HepG2 (cell line): Measurements from ENCODE around the gene P2RX1. TPM values are rescaled to one million over a fixed set of nuclear protein-coding genes. Genes with fewer than 3 reads are reported as not detected.

Source experiments
- ATAC-seq: fragments of 200-7000 bp; cut with Tn5 transposase; 3 replicates; pipeline ENCODE4 v1.9.1; 2020; ENCODE audit warnings: mild to moderate bottlenecking, moderate library complexity
- BruUV-seq: library from RNA; stranded (reverse); fragments of 400-500 nt; replicated peaks from 2 replicates; lab custom pipeline; 2021; lab: Mats Ljungman, UMichigan
- CTCF ChIA-PET: fragments of 300-600 bp; formaldehyde crosslinking; extraction: SDS; loops from one replicate; lab custom pipeline; 2021; ENCODE audit warnings: low total read pairs, inconsistent platforms, low intra/inter-chr PET ratio; lab: Yijun Ruan, JAX
- POLR2A ChIA-PET: fragments of 350-600 bp; sonication (Branson Sonifier 250); formaldehyde crosslinking; loops from one replicate; lab custom pipeline; 2020; ENCODE audit warnings: antibody characterized with exemption, inconsistent platforms; lab: Yijun Ruan, JAX
- DNase-seq: peaks from one replicate; pipeline ENCODE4 v3.0.0-alpha.2; 2015; ENCODE audit warnings: low spot score
- FAIRE-seq: peaks from 3 replicates; lab custom pipeline; 2011; peaks lifted over from hg19 to GRCh38; lab: Jason Lieb, UNC
- H2AFZ ChIP-seq: one replicate; pipeline ENCODE4 v1.6.1; 2011; ENCODE audit warnings: low read length, inconsistent platforms
- H3K27ac ChIP-seq: fragments of 300-600 bp; 3 replicates; pipeline ENCODE4 v1.8.0; 2011; ENCODE audit warnings: mixed run types, mild to moderate bottlenecking, mixed read lengths, low read length, inconsistent platforms; ENCODE audit not compliant: insufficient read depth; ENCODE audit errors: extremely low read length
- H3K27me3 ChIP-seq, 2 experiments: fragments of 200-600 bp in 1 of 2; 2 replicates in 1 of 2; 3 replicates in 1 of 2; pipeline versions ENCODE4 v1.6.0 to v1.8.0; 2011; ENCODE audit warnings: low read length in 2 of 2, mild to moderate bottlenecking in 2 of 2, moderate library complexity in 2 of 2, inconsistent platforms in 1 of 2; ENCODE audit not compliant: insufficient read depth in 2 of 2, control insufficient read depth in 1 of 2
- H3K36me3 ChIP-seq, 2 experiments: fragments of 200-600 bp in 1 of 2; replicated peaks in 1 of 2; 2 replicates in 1 of 2; 3 replicates in 1 of 2; pipeline versions ENCODE4 v1.5.1 to v1.8.0; 2011; ENCODE audit warnings: low read length in 2 of 2, inconsistent platforms in 1 of 2; ENCODE audit not compliant: insufficient read depth in 2 of 2, control insufficient read depth in 1 of 2
- H3K4me1 ChIP-seq: 2 replicates; pipeline ENCODE4 v1.5.1; 2012; ENCODE audit warnings: low read length, inconsistent platforms; ENCODE audit not compliant: insufficient read depth
- H3K4me2 ChIP-seq: 2 replicates; pipeline ENCODE4 v1.6.0; 2011; ENCODE audit warnings: low read depth, low read length, inconsistent platforms
- H3K4me3 ChIP-seq, 3 experiments: fragments of 200-600 bp in 1 of 3; sonication (generic), shearing (Covaris generic) in 1 of 3; replicated peaks in 1 of 3; 2 replicates each; pipeline ENCODE4 v1.5.1; 2011 to 2016; ENCODE audit warnings: low read length in 3 of 3, inconsistent platforms in 2 of 3, low read depth in 2 of 3, mild to moderate bottlenecking in 2 of 3, control low read depth in 1 of 3, mixed read lengths in 1 of 3; ENCODE audit not compliant: insufficient read depth in 1 of 3
- H3K79me2 ChIP-seq: one replicate; pipeline ENCODE4 v1.6.1; 2011; ENCODE audit warnings: low read length, inconsistent platforms; ENCODE audit not compliant: insufficient read depth
- H3K9ac ChIP-seq: 2 replicates; pipeline ENCODE4 v1.6.0; 2011; ENCODE audit warnings: mild to moderate bottlenecking, low read depth, low read length, inconsistent platforms; ENCODE audit not compliant: insufficient read depth
- H3K9me3 ChIP-seq: 2 replicates; pipeline ENCODE4 v1.5.1; 2012; ENCODE audit warnings: mild to moderate bottlenecking, low read length
- H4K20me1 ChIP-seq: 2 replicates; pipeline ENCODE4 v1.6.0; 2011; ENCODE audit warnings: inconsistent platforms, mild to moderate bottlenecking, low read length, moderate library complexity; ENCODE audit not compliant: insufficient read depth
- BHLHE40 ChIP-seq: IDR thresholded peaks from 2 replicates; pipeline ENCODE4 v1.6.1; 2011; ENCODE audit warnings: low read length, improper control_type of control experiment
- HNRNPH1 ChIP-seq: fragments of 200-400 bp; formaldehyde crosslinking; optimal IDR thresholded peaks from 2 replicates; pipeline ENCODE3; 2017; ENCODE audit warnings: mild to moderate bottlenecking, low read depth, low read length
- POGK ChIP-seq: sonication (generic); formaldehyde crosslinking; conservative IDR thresholded peaks from 2 replicates; pipeline ENCODE4 v1.8.0; 2022; ENCODE audit warnings: mild to moderate bottlenecking, moderate library complexity, missing genetic modification reagents
- RORA ChIP-seq: sonication (generic); formaldehyde crosslinking; IDR thresholded peaks from 2 replicates; pipeline ENCODE4 v1.5.0; 2020; ENCODE audit warnings: mild to moderate bottlenecking, missing genetic modification reagents, moderate library complexity
- ZMYM3 ChIP-seq: sonication (generic); formaldehyde crosslinking; IDR thresholded peaks from 2 replicates; pipeline ENCODE4 v1.5.1; 2020; ENCODE audit warnings: mild to moderate bottlenecking, missing genetic modification reagents
- ZNF414 ChIP-seq: sonication (generic); formaldehyde crosslinking; IDR thresholded peaks from 2 replicates; pipeline ENCODE4 v1.5.0; 2020; ENCODE audit warnings: missing genetic modification reagents
- ZNF83 ChIP-seq: sonication (generic); formaldehyde crosslinking; IDR thresholded peaks from 2 replicates; pipeline ENCODE4 v1.4.0; 2020; ENCODE audit warnings: missing genetic modification reagents, mild to moderate bottlenecking, borderline replicate concordance
- WGBS: methylation state at CpG from one replicate; pipeline ENCODE4 v1.1.6; 2017; ENCODE audit warnings: low lambda C conversion rate; 5-methylcytosine and 5-hydroxymethylcytosine counted together
- in situ Hi-C: cut with HindIII; loops from 2 replicates; pipeline ENCODE4 v1.10.0; 2017; ENCODE audit warnings: low pct_unique_long_range_greater_than_20kb; ENCODE audit not compliant: extremely low pct_ligation_motif_present
- intact Hi-C: fragments of 100-400 bp; cut with micrococcal nuclease; formaldehyde crosslinking; loops from one replicate; pipeline ENCODE4 v1.10.0; 2022; ENCODE audit not compliant: unreplicated experiment
- polyA plus RNA-seq, 8 experiments: library from polyadenylated mRNA; depleted of rRNA in 3 of 8; stranded (reverse) in 7 of 8; unstranded in 1 of 8; fragments of >200 nt; fragmentation: Illumina TruSeq in 4 of 8; extraction: Trizol in 4 of 8; gene quantifications; 2 replicates each; pipeline versions ENCODE4 v1.2.1 to v1.2.3, GENCODE V29; 2011 to 2016; ENCODE audit warnings: low read depth in 4 of 8, missing spikeins in 1 of 8, mixed read lengths in 1 of 8; ENCODE audit not compliant: insufficient read depth in 1 of 8
- total RNA-seq, 5 experiments: library from RNA; depleted of rRNA; stranded (reverse); fragments of >200 nt; fragmentation: Illumina TruSeq; extraction: Trizol; gene quantifications; 2 replicates each; pipeline ENCODE4 v1.2.3, GENCODE V29; 2016; ENCODE audit warnings: low read depth in 1 of 5

Gene P2RX1
- total and polyA plus RNA-seq, 2 of the 13 experiments (the other 11 are each of a cell fraction or from before 2014, with no cell fraction given) = 0.04 to 0.50 TPM

GRCh38 chr17:3925684-3926485 lies 9.6 kb upstream of the P2RX1 start:
- no peaks in the 10 kb centered on the region for H3K9me3 ChIP-seq
- ATAC-seq (no peak), DNase-seq (no peak), FAIRE-seq (no peak)
- peaks cover 29% of the 10 kb centered on the region for H3K4me1 ChIP-seq
- H3K27me3 ChIP-seq = peaks cover 18 to 69% of the 10 kb centered on the region in 2 experiments
- no peak overlapping the region for H3K9ac ChIP-seq
- no peaks in the 10 kb centered on the region for H4K20me1 ChIP-seq
- H3K36me3 ChIP-seq = no peaks in the 10 kb centered on the region
- in situ Hi-C loops = no loop called here
- no peak overlapping the region for H3K27ac ChIP-seq
- 38% methylated on average over 8 of the region's 17 CpGs for WGBS
- POLR2A ChIA-PET = no interaction called here
- intact Hi-C loops = no loop called here
- H3K4me2 ChIP-seq = no peak overlapping the region
- CTCF ChIA-PET = no interaction called here
- H3K79me2 ChIP-seq = no peaks in the 10 kb centered on the region
- no peak overlapping the region for H3K4me3 ChIP-seq
- no peak for TF ChIP-seq ZNF414
- TF ChIP-seq ZNF83 (CRISPR knock-in tag) = no peak
- TF ChIP-seq ZMYM3 (CRISPR knock-in tag) = no peak
- no peak for TF ChIP-seq HNRNPH1
- TF ChIP-seq BHLHE40 = no peak
- no peak for TF ChIP-seq POGK (CRISPR knock-in tag)
- no peak for TF ChIP-seq RORA (CRISPR knock-in tag)
- BruUV-seq = no TSS peak
- H2AFZ ChIP-seq = no peak overlapping the region
